Colonic mucosa (tissue), 4 donors: ENCODE results near the gene GLYATL1. TPM values are rescaled to one million over a fixed set of nuclear protein-coding genes. Genes with fewer than 3 reads are reported as not detected.
A peak's percentile ranks its signal among the peaks of the same experiment; 100 is the strongest.

Source experiments
- DNase-seq: peaks from one replicate; pipeline ENCODE4 v3.0.0-alpha.2; 2020
- H3K27ac ChIP-seq: fragments of 200-600 bp; one replicate; pipeline ENCODE4 v1.8.0; 2021
- H3K27me3 ChIP-seq: fragments of 200-600 bp; one replicate; pipeline ENCODE4 v1.8.0; 2021
- H3K36me3 ChIP-seq: fragments of 200-600 bp; one replicate; pipeline ENCODE4 v1.8.0; 2021
- H3K4me1 ChIP-seq: fragments of 200-600 bp; one replicate; pipeline ENCODE4 v1.8.0; 2021; ENCODE audit warnings: mild to moderate bottlenecking
- H3K4me3 ChIP-seq: fragments of 200-600 bp; one replicate; pipeline ENCODE4 v1.8.0; 2021
- H3K9ac ChIP-seq, 2 donors: one replicate each; pipeline ENCODE4 v1.7.0; 2013; ENCODE audit warnings: control low read depth in 2 of 2, low read depth in 2 of 2, low read length in 2 of 2
- H3K9me3 ChIP-seq: fragments of 200-600 bp; one replicate; pipeline ENCODE4 v1.8.0; 2021
- intact Hi-C: fragments of 100-400 bp; cut with DNase I; formaldehyde crosslinking; loops from one replicate; pipeline ENCODE4 v1.14.1; 2022
- total RNA-seq, 2 donors: library from RNA; stranded (reverse); fragmentation: NEBNext Ultra II Directional in 1 of 2; extraction: Animal tissue kit (Norgen Biotek cat#: 25700) in 1 of 2; gene quantifications; one replicate each; pipeline ENCODE4 v1.2.1, GENCODE V29; 2021
- TF ChIP-seq, protein P1 (sequence below): fragments of 200-600 bp; IDR thresholded peaks from one replicate; pipeline ENCODE4 v1.8.0; 2022; ENCODE audit warnings: antibody characterized with exemption, mild to moderate bottlenecking
- donor health status: healthy.
- donor health status: DM: no; HTN: no; CAD: no.
- donor health status: DM: no; HTN: no; CAD: no.

The GLYATL1 gene
- total RNA-seq, 2 donors from 2014 or later = 0.72 to 1.6 TPM

DNA sequence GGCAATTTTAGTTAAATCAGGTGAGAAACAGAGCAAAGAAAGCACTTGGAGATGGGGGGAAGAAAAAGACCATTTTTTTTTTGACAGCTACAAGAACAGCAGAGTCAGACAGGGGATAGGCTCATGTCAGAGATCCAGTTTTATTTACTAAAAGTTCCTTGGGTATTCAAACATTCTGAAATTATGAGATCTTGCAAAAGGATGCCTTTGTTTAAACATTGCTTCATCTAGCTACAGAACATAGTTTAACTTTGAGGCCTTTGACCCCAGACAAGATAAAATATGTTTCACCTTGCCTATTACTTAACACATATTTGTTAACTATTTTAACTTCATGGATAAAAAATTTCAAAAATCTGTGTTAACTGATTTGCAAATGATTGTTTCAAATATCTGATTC lies 6.4 kb downstream of the GLYATL1 start:
- no peak overlapping the region for H3K27ac ChIP-seq
- H3K9me3 ChIP-seq = no peaks in the 10 kb centered on the region
- no peaks in the 10 kb centered on the region for H3K27me3 ChIP-seq
- H3K4me3 ChIP-seq = no peak overlapping the region
- no peaks in the 10 kb centered on the region for H3K36me3 ChIP-seq
- no peak overlapping the region for H3K9ac ChIP-seq
- intact Hi-C loops = no loop called here
- H3K4me1 ChIP-seq = no peaks in the 10 kb centered on the region
- DNase-seq = no peak
- TF ChIP-seq, protein P1, sequence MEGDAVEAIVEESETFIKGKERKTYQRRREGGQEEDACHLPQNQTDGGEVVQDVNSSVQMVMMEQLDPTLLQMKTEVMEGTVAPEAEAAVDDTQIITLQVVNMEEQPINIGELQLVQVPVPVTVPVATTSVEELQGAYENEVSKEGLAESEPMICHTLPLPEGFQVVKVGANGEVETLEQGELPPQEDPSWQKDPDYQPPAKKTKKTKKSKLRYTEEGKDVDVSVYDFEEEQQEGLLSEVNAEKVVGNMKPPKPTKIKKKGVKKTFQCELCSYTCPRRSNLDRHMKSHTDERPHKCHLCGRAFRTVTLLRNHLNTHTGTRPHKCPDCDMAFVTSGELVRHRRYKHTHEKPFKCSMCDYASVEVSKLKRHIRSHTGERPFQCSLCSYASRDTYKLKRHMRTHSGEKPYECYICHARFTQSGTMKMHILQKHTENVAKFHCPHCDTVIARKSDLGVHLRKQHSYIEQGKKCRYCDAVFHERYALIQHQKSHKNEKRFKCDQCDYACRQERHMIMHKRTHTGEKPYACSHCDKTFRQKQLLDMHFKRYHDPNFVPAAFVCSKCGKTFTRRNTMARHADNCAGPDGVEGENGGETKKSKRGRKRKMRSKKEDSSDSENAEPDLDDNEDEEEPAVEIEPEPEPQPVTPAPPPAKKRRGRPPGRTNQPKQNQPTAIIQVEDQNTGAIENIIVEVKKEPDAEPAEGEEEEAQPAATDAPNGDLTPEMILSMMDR = no peak

DNA sequence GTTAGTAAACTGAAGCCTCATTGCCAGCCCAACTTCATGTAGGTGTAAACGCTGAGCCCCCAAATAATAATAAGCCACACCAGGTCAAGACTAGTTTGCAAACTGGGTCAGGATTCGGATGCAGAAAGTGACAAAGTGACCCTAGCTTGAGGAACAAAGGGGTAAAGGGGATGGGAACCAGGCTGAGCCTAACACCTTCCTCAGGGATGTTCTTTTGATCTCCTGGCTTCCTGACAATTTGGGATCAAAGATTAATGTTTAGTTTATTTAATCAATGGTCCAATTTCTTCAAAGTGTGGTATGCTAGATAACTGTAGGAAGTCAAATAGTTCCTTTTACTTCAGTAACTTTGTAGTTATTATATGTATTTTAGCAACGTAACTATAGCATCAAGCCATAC lies 9.9 kb downstream of the GLYATL1 start:
- Histone ChIP-seq H3K27ac (no peak overlapping the region), H3K9me3 (no peaks in the 10 kb centered on the region), H3K9ac (no peak overlapping the region), H3K36me3 (no peaks in the 10 kb centered on the region), H3K4me3 (no peak overlapping the region), H3K4me1 (no peaks in the 10 kb centered on the region), H3K27me3 (no peaks in the 10 kb centered on the region)
- TF ChIP-seq, protein P1 = no peak
- intact Hi-C loops = no loop called here
- no peak for DNase-seq

DNA sequence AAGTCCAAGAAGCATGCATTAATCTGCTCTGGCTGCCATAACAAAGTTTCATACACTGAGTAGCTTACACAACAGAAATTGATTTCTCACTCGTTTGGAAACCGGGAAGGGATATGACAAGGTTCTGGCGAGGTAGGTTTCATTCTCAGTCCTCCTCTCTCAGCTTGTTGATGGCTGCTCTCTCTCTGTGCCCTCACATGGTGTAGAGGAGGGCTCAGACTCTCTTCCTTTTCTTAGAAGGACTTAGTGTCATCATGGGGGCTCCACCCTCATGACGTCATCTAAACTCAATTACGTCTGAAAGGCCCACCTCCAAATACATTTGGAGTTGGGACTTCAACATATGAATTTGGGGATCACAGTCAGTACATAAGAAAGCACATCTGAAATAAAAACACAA lies 18.6 kb downstream of the GLYATL1 start:
- intact Hi-C loops = loop anchor here (2.0 kb wide), 1 partner anchor 101 kb away; no protein-coding TSS in a partner anchor
- Histone ChIP-seq H3K4me3 (no peak overlapping the region), H3K27me3 (no peaks in the 10 kb centered on the region), H3K9me3 (no peaks in the 10 kb centered on the region), H3K9ac (no peak overlapping the region), H3K27ac (no peak overlapping the region), H3K36me3 (no peaks in the 10 kb centered on the region), H3K4me1 (no peaks in the 10 kb centered on the region)
- TF ChIP-seq, protein P1 = no peak
- DNase-seq = no peak

DNA sequence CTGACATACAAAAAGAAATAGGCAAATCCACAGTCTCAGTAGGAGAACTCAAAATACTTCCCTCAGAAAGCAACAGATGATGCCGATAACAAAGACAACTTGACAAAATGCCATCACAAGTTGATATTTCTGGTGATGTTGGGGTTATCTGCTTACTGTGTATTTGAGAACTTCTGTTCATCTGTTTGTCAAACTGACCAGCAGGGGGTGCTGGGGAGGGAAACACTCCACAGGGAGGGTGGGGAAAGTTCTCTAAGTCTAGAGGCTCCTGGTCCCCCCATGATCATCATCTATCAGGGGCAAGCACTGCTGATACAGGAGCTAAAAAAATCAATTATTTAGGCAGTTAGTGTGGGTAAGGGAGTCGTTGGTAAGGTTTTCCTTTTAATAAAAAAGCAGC lies 19.2 kb downstream of the GLYATL1 start:
- H3K9ac ChIP-seq = no peak overlapping the region
- H3K27me3 ChIP-seq = no peaks in the 10 kb centered on the region
- H3K9me3 ChIP-seq = no peaks in the 10 kb centered on the region
- peak; percentile 74 for DNase-seq
- H3K36me3 ChIP-seq = no peaks in the 10 kb centered on the region
- H3K27ac ChIP-seq = no peak overlapping the region
- no peak overlapping the region for H3K4me3 ChIP-seq
- intact Hi-C loops = loop anchor here (2.0 kb wide), 1 partner anchor 100 kb away; no protein-coding TSS in a partner anchor
- no peaks in the 10 kb centered on the region for H3K4me1 ChIP-seq
- TF ChIP-seq, protein P1 = peak; percentile 42

DNA sequence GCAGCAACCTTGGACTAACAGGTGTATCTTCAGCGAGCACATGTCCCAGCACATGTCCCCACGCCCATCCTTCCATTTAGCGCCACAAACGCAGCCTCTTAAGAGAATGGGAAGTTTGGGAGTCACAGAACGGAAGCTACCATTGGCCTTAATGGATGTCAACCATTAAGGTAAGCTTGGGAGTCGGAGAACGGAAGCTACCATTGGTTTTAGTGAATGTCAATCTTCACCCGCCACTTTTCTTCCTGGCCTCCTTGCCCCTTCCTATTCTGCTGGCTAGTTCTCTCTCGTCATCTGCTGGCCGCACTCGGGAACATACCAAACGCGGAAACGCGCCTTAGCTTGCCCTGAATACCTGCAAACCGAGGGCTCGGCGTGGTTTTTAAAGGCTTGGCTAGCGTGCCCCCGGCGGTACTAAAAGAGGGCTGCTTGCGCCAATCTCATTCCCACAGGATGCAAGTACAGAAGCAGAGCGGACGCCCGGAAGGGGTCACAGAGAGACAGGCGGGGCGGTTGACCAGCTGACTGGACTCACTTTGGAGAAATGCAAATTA lies 24.3 kb downstream of the GLYATL1 start:
- no peak overlapping the region for H3K4me3 ChIP-seq
- no peaks in the 10 kb centered on the region for H3K36me3 ChIP-seq
- DNase-seq = no peak
- no peaks in the 10 kb centered on the region for H3K4me1 ChIP-seq
- H3K9me3 ChIP-seq = no peaks in the 10 kb centered on the region
- TF ChIP-seq, protein P1 = no peak
- intact Hi-C loops = no loop called here
- no peak overlapping the region for H3K27ac ChIP-seq
- no peaks in the 10 kb centered on the region for H3K27me3 ChIP-seq
- no peak overlapping the region for H3K9ac ChIP-seq
